Cerebellar cortex (tissue), 1 donor: ENCODE measurements around the gene SMYD3.
"Not testable (repeated sequence)": the region's sequence is repeated elsewhere in the genome, so short reads cannot be mapped to it uniquely, and the experiment has no call there.

Experiments
- DNase-seq: peaks from one replicate; pipeline ENCODE4 v3.0.0-alpha.2; 2015; ENCODE audit warnings: low spot score

SMYD3 gene

GRCh38 chr1:245957427-245957826, 549.7 kb downstream of the SMYD3 start:
- DNase-seq, result no peak

GRCh38 chr1:245956225-245956624, 550.9 kb downstream of the SMYD3 start:
- DNase-seq, result no peak

GRCh38 chr1:245953876-245954660, 553.0 kb downstream of the SMYD3 start:
- DNase-seq, result no peak

GRCh38 chr1:245952383-245953026, 554.6 kb downstream of the SMYD3 start:
- no peak for DNase-seq

GRCh38 chr1:245948786-245949185, 558.3 kb downstream of the SMYD3 start:
- DNase-seq, result no peak

- peak; percentile 38 for DNase-seq
Measured at GRCh38 chr1:245946905-245947304, 560.2 kb downstream of the SMYD3 start.

- not testable (repeated sequence) for DNase-seq
Measured at GRCh38 chr1:245945136-245945535, 561.9 kb downstream of the SMYD3 start.

GRCh38 chr1:245942856-245943255, 564.2 kb downstream of the SMYD3 start:
- DNase-seq, result no peak

GRCh38 chr1:245941771-245942170, 565.3 kb downstream of the SMYD3 start:
- DNase-seq, result not testable (repeated sequence)

GRCh38 chr1:245939756-245940345, 567.2 kb downstream of the SMYD3 start:
- DNase-seq, result no peak

- no peak for DNase-seq
Measured at GRCh38 chr1:245938046-245938435, 569.0 kb downstream of the SMYD3 start.

- no peak for DNase-seq
Measured at GRCh38 chr1:245937316-245938045, 569.6 kb downstream of the SMYD3 start.

GRCh38 chr1:245934409-245934808, 572.7 kb downstream of the SMYD3 start:
- DNase-seq, result no peak

- no peak for DNase-seq
Measured at GRCh38 chr1:245933431-245934045, 573.5 kb downstream of the SMYD3 start.

- no peak for DNase-seq
Measured at GRCh38 chr1:245932302-245932972, 574.6 kb downstream of the SMYD3 start.

- no peak for DNase-seq
Measured at GRCh38 chr1:245931450-245931849, 575.6 kb downstream of the SMYD3 start.

- no peak for DNase-seq
Measured at GRCh38 chr1:245929224-245929623, 577.9 kb downstream of the SMYD3 start.

GRCh38 chr1:245926888-245927287, 580.2 kb downstream of the SMYD3 start:
- no peak for DNase-seq

GRCh38 chr1:245923215-245923614, 583.9 kb downstream of the SMYD3 start:
- DNase-seq, result no peak

- DNase-seq, result no peak
Measured at GRCh38 chr1:245921417-245921816, 585.7 kb downstream of the SMYD3 start.

GRCh38 chr1:245917403-245917802, 589.7 kb downstream of the SMYD3 start:
- no peak for DNase-seq
